Tibial artery (tissue), 4 donors: ENCODE data around the gene GAS6.

Source experiments
- DNase-seq, 2 donors: peaks; one replicate each; pipeline ENCODE4 v3.0.0-alpha.2; 2019
- H3K27ac ChIP-seq, 2 donors: fragments of 200-600 bp; sonication (generic) in 1 of 2; 1 replicate in 1 of 2; 2 replicates in 1 of 2; pipeline ENCODE4 v1.5.1; 2018 to 2019; ENCODE audit warnings: mild to moderate bottlenecking in 1 of 2
- H3K27me3 ChIP-seq, 2 donors: fragments of 200-600 bp; sonication (generic) in 1 of 2; one replicate each; pipeline versions ENCODE4 v1.5.1 to v1.6.0; 2016 to 2019
- H3K36me3 ChIP-seq, 3 donors: fragments of 200-600 bp; sonication (generic) in 2 of 3; one replicate each; pipeline ENCODE4 v1.5.1; 2016 to 2019; ENCODE audit warnings: mild to moderate bottlenecking in 2 of 3
- H3K4me1 ChIP-seq, 4 donors: fragments of 200-600 bp; sonication (generic) in 2 of 4; 1 replicate in 3 of 4; 2 replicates in 1 of 4; pipeline ENCODE4 v1.5.1; 2016 to 2019
- H3K4me3 ChIP-seq, 2 donors: fragments of 200-600 bp; sonication (generic) in 1 of 2; 1 replicate in 1 of 2; 2 replicates in 1 of 2; pipeline ENCODE4 v1.5.1; 2018 to 2019; ENCODE audit warnings: mild to moderate bottlenecking in 2 of 2
- H3K9me3 ChIP-seq, 3 donors: fragments of 200-600 bp; sonication (generic) in 1 of 3; one replicate each; pipeline ENCODE4 v1.5.1; 2016 to 2019
- intact Hi-C: fragments of 100-400 bp; cut with DNase I; formaldehyde crosslinking; loops from one replicate; pipeline ENCODE4 v1.15.0; 2023; ENCODE audit warnings: low total_unique reads
- TF ChIP-seq, protein P1 (sequence below), 2 experiments: fragments of 200-600 bp in 1 of 2; fragments of 450-650 bp in 1 of 2; IDR thresholded peaks; one replicate each; pipeline ENCODE4 v1.5.1; 2017 to 2019; ENCODE audit warnings: antibody characterized with exemption in 2 of 2, mild to moderate bottlenecking in 1 of 2, moderate library complexity in 1 of 2

Gene GAS6

DNA sequence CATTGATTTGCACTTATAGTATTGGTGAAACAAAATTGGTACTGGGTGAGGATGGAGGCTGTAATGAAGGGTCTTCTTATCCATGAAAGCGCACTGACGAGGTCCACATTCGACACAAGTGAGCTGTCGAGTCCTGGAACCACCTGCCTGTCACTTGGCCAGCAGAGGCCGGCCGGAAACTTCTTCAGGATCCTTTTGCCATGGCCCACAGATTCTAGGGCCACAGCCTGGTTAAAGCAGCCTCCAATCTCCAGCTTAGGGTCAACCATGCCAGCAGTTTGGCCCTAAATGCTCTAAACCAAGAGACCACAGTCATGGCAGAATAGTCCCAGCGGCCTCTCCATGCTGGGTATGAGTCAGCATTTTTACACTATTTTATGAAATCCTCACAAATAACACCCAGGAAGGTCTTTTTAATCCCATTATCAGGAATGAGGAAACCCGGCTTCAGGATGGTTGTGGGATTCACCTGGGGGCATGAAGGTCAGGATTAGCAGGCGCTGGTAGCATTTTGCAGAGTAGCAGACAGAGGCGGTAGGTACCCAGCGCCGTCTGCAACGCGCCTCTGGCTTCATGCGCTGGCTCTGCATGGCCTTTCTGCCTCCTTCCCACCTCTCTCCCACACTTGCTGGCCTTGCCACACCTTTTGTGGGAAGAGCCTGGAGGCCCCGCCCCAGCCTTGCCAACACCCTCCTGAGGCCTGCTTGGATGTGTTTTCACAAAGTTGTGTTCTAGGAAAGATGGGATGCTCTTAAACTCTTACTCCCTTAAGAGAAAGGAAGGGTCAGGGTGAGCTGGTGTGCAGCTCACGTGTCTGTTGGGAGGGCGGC lies 15.2 kb downstream of the GAS6 start:
- no peak for DNase-seq
- H3K4me1 ChIP-seq, result peaks cover 0 to 31% (median 29%) of the 10 kb centered on the region in 4 donors
- H3K27me3 ChIP-seq, result no peaks in the 10 kb centered on the region
- H3K27ac ChIP-seq, result peak overlapping the region in 1 of 2 donors; percentile 27
- H3K36me3 ChIP-seq, result peaks cover 27 to 51% (median 33%) of the 10 kb centered on the region in 3 donors
- TF ChIP-seq, protein P1, sequence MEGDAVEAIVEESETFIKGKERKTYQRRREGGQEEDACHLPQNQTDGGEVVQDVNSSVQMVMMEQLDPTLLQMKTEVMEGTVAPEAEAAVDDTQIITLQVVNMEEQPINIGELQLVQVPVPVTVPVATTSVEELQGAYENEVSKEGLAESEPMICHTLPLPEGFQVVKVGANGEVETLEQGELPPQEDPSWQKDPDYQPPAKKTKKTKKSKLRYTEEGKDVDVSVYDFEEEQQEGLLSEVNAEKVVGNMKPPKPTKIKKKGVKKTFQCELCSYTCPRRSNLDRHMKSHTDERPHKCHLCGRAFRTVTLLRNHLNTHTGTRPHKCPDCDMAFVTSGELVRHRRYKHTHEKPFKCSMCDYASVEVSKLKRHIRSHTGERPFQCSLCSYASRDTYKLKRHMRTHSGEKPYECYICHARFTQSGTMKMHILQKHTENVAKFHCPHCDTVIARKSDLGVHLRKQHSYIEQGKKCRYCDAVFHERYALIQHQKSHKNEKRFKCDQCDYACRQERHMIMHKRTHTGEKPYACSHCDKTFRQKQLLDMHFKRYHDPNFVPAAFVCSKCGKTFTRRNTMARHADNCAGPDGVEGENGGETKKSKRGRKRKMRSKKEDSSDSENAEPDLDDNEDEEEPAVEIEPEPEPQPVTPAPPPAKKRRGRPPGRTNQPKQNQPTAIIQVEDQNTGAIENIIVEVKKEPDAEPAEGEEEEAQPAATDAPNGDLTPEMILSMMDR (IDR thresholded peaks at IDR 0.05), result no peak
- no peaks in the 10 kb centered on the region for H3K9me3 ChIP-seq
- H3K4me3 ChIP-seq, result no peak overlapping the region
- intact Hi-C loops, result no loop called here

DNA sequence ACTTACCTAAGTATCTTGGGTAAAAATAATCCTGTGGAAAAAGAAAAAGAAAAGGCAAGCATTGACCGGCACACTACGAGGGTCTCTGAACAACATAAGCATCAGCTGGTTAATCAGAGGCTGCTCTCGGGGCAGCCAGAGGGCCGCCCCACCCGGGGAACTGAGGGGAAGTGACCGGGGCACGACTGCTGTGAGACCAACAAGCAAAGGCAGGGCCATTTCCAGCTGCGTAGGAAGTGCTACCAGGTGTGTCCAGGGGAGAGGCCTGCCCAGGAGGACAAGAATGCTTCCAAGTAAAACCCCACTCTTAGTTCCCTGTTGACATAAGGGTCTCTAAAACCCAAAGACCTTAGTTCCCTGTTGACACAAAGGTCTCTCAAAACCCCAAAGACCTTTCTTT lies 15.9 kb downstream of the GAS6 start:
- Histone ChIP-seq H3K9me3 (no peaks in the 10 kb centered on the region), H3K4me1 (peaks cover 0 to 24% (median 23%) of the 10 kb centered on the region in 4 donors), H3K27me3 (no peaks in the 10 kb centered on the region), H3K4me3 (no peak overlapping the region), H3K27ac (peak overlapping the region in 1 of 2 donors; percentile 27), H3K36me3 (peaks cover 33 to 57% (median 40%) of the 10 kb centered on the region in 3 donors)
- no peak for DNase-seq
- intact Hi-C loops, result no loop called here
- TF ChIP-seq, protein P1 (IDR thresholded peaks at IDR 0.05), result no peak

DNA sequence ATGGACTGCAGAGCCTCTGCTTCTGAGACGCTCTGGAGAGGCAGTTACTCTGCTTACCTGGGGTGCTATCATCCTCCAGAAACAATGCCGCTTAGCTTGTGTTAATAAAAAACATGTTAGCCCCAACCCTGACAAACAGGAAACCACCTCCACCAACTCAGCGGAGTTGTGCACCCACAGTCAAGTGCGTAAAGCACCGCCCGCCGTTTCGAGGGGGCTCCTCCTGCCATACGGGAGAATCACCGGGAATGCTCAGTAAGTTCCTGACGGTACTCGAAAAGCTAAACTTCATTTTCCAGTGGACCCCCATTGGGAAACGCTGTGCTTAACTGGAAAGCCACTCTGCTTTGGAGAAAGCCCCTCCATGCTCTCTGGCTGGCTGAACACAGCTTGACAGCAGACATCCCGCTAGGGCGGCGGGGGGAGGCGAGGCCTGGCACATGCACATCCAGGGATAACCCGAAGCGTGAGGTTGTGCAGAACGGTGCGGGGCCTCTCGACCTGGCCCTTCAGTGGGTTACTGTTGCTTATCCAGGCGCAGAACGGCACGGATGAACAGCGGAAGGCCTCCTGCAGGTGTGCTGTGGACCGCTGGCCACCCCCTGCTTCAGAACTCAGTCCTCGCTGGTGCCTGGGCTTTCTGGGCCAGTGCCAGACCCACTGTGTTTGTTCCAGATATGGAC lies 17.1 kb downstream of the GAS6 start:
- H3K27ac ChIP-seq, result no peak overlapping the region
- TF ChIP-seq, protein P1 (IDR thresholded peaks at IDR 0.05), result no peak
- H3K4me3 ChIP-seq, result no peak overlapping the region
- H3K9me3 ChIP-seq, result no peaks in the 10 kb centered on the region
- intact Hi-C loops, result no loop called here
- peaks cover 0 to 18% (median 15%) of the 10 kb centered on the region in 4 donors for H3K4me1 ChIP-seq
- H3K36me3 ChIP-seq, result peaks cover 40 to 62% (median 41%) of the 10 kb centered on the region in 3 donors
- no peaks in the 10 kb centered on the region for H3K27me3 ChIP-seq
- peak in 1 of 2 donors; percentile 57 for DNase-seq

GRCh38 chr13:113845723-113846635 lies 17.9 kb downstream of the GAS6 start:
- Histone ChIP-seq H3K27ac (no peak overlapping the region), H3K4me1 (peaks cover 0 to 21% (median 16%) of the 10 kb centered on the region in 4 donors), H3K9me3 (no peaks in the 10 kb centered on the region), H3K27me3 (no peaks in the 10 kb centered on the region), H3K4me3 (no peak overlapping the region), H3K36me3 (peaks cover 40 to 58% (median 41%) of the 10 kb centered on the region in 3 donors)
- TF ChIP-seq, protein P1 (IDR thresholded peaks at IDR 0.05), result no peak
- peak in 1 of 2 donors; percentile 60 for DNase-seq
- intact Hi-C loops, result no loop called here

DNA sequence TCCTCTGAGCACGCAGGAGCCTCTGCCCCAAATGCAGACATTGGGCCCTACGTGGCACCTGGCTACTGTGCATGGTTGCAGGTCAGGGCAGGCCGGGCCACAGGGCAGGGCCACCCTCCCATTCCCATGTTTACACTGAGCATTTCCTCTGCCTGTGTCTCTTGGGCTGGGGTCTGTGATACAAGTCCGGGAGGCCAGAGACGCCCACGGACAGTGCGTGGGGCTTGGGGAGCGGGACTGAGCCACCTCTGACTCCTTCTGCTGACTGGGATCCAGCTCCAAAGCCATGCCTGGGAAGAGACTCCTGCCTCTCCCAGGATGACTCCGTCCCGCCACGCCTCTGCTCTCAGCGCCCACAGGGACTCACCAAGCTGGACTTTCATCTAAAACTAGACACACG lies 18.8 kb downstream of the GAS6 start:
- Histone ChIP-seq H3K9me3 (no peaks in the 10 kb centered on the region), H3K4me1 (peaks cover 0 to 30% (median 23%) of the 10 kb centered on the region in 4 donors), H3K27me3 (no peaks in the 10 kb centered on the region), H3K4me3 (no peak overlapping the region), H3K36me3 (peaks cover 40 to 62% (median 45%) of the 10 kb centered on the region in 3 donors), H3K27ac (peak overlapping the region in 1 of 2 donors; percentile 12)
- DNase-seq, result peak in 1 of 2 donors; percentile 62
- TF ChIP-seq, protein P1 (IDR thresholded peaks at IDR 0.05), result no peak
- intact Hi-C loops, result no loop called here
